Right lobe of liver (tissue), 6 donors: Measurements from ENCODE around the gene PTGS1. TPM values are rescaled to one million over a fixed set of nuclear protein-coding genes. Genes with fewer than 3 reads are reported as not detected.

Source experiments
- ATAC-seq, 4 donors: fragments of 200-7000 bp; cut with Tn5 transposase; one replicate each; pipeline ENCODE4 v1.9.1; 2020; ENCODE audit warnings: mild to moderate bottlenecking in 4 of 4, moderate library complexity in 4 of 4
- DNase-seq, 3 donors: peaks; one replicate each; pipeline ENCODE4 v3.0.0-alpha.2; 2020
- H3K27ac ChIP-seq, 3 donors: fragments of 200-600 bp; one replicate each; pipeline ENCODE4 v1.8.0; 2022
- H3K27me3 ChIP-seq, 2 donors: fragments of 200-600 bp; one replicate each; pipeline ENCODE4 v1.8.0; 2022
- H3K36me3 ChIP-seq, 4 donors: fragments of 200-600 bp; sonication (generic) in 1 of 4; one replicate each; pipeline versions ENCODE4 v1.5.1 to v1.8.0; 2017 to 2022; ENCODE audit warnings: control low read depth in 1 of 4
- H3K4me1 ChIP-seq, 4 donors: fragments of 200-600 bp; sonication (generic) in 1 of 4; one replicate each; pipeline versions ENCODE4 v1.5.1 to v1.8.0; 2017 to 2022; ENCODE audit warnings: control low read depth in 1 of 4
- H3K4me3 ChIP-seq, 3 donors: fragments of 200-600 bp; one replicate each; pipeline ENCODE4 v1.8.0; 2022
- H3K9me3 ChIP-seq, 4 donors: fragments of 200-600 bp; sonication (generic) in 1 of 4; one replicate each; pipeline versions ENCODE4 v1.5.1 to v1.8.0; 2017 to 2022; ENCODE audit warnings: control low read depth in 1 of 4
- POLR2A ChIP-seq: fragments of 450-650 bp; IDR thresholded peaks from one replicate; pipeline ENCODE4 v1.6.1; 2017; ENCODE audit warnings: antibody characterized with exemption, mild to moderate bottlenecking
- WGBS: methylation state at CpG from one replicate; pipeline ENCODE4 v1.1.6; 2018; ENCODE audit warnings: low coverage, low lambda C conversion rate; ENCODE audit not compliant: insufficient coverage; ENCODE audit errors: missing lambda C conversion rate; 5-methylcytosine and 5-hydroxymethylcytosine counted together
- intact Hi-C, 2 donors: fragments of 100-400 bp; cut with DNase I; formaldehyde crosslinking; loops; one replicate each; pipeline versions ENCODE4 v1.11.2 to v1.14.1; 2022
- total RNA-seq, 6 experiments: library from RNA; depleted of rRNA in 2 of 6; stranded (reverse); fragments of >200 nt in 2 of 6; fragmentation: NEBNext Ultra II Directional in 3 of 6; extraction: Animal tissue kit (Norgen Biotek cat#: 25700) in 3 of 6; gene quantifications; one replicate each; pipeline versions ENCODE4 v1.1.0 to v1.2.4, GENCODE V29; 2016 to 2023
- TF ChIP-seq, protein P1 (sequence below), 4 donors: fragments of 200-600 bp in 3 of 4; fragments of 450-650 bp in 1 of 4; IDR thresholded peaks; one replicate each; pipeline versions ENCODE4 v1.5.1 to v1.8.0; 2016 to 2022; ENCODE audit warnings: antibody characterized with exemption in 4 of 4, mild to moderate bottlenecking in 2 of 4
- donor health status: DM: no; HTN: yes; CAD: no.
- donor health status: DM: no; HTN: no; CAD: no.
- donor health status: DM: no; HTN: no; CAD: no.
- donor health status: DM: no; HTN: yes; CAD: no.
- donor health status: DM: no; HTN: yes; CAD: no.

PTGS1 gene
- total RNA-seq, 6 experiments from 2014 or later: 1.7 to 3.6 (median 2.4) TPM

DNA sequence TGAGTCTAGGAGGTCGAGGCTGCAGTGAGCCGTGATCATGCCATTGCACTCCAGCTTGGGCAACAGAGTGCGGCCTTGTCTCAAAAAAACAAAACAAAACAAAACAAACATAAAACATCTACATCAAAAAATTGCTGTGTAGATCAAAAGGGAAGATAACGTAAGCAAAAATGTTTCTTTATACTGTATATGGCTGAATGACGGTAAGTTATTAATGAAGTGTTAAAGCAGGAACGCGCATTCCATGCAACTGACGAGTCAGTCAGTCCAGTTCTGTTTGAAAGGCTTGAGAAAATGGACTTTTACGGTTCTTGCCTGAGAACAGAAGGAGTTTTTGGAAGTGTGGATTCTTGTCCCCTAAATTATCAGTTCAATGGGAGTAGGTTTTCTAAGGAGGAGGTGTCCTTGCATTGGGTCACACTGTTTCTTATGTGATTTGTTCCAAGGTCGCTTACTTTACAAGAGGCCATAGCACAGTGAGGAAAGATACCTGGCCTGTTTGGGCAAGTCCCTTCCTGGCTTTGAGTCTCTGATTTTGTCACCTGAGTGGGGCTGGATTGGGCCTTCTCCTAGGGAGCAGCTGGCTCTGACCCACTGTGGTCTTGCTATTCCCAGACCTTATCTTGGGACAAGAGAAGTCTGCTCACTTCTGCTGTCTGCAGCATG lies 6.6 kb upstream of the PTGS1 start:
- ATAC-seq: no peak
- no peak for DNase-seq
- 91% methylated on average over 10 of the region's 10 CpGs for WGBS
- Histone ChIP-seq H3K27ac (no peak overlapping the region), H3K4me1 (no peaks in the 10 kb centered on the region), H3K4me3 (no peak overlapping the region), H3K9me3 (no peaks in the 10 kb centered on the region), H3K36me3 (no peaks in the 10 kb centered on the region), H3K27me3 (no peaks in the 10 kb centered on the region)
- no peak for TF ChIP-seq POLR2A
- TF ChIP-seq, protein P1, sequence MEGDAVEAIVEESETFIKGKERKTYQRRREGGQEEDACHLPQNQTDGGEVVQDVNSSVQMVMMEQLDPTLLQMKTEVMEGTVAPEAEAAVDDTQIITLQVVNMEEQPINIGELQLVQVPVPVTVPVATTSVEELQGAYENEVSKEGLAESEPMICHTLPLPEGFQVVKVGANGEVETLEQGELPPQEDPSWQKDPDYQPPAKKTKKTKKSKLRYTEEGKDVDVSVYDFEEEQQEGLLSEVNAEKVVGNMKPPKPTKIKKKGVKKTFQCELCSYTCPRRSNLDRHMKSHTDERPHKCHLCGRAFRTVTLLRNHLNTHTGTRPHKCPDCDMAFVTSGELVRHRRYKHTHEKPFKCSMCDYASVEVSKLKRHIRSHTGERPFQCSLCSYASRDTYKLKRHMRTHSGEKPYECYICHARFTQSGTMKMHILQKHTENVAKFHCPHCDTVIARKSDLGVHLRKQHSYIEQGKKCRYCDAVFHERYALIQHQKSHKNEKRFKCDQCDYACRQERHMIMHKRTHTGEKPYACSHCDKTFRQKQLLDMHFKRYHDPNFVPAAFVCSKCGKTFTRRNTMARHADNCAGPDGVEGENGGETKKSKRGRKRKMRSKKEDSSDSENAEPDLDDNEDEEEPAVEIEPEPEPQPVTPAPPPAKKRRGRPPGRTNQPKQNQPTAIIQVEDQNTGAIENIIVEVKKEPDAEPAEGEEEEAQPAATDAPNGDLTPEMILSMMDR (IDR thresholded peaks at IDR 0.05): no peak
- intact Hi-C loops: no loop called here

DNA sequence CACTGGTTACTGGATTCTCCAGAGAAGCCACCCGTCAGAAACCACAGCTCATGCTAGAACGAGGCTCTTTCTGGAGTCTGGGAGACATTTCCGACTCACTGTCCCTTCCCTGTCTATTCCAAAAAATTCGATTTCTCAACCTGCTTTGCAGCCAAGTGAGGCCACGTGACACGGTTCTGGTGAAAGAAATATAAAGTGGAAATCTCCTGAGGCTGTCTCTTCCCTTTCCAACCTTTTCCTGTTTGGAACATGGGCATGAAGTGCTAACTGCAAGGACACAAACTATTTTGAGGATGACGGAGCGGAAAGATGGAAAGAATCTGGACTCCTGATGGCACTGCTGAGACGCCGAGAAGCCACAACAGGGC lies 6.1 kb upstream of the PTGS1 start:
- intact Hi-C loops: no loop called here
- H3K27me3 ChIP-seq: no peaks in the 10 kb centered on the region
- no peak for ATAC-seq
- TF ChIP-seq, protein P1 (IDR thresholded peaks at IDR 0.05): no peak
- TF ChIP-seq POLR2A: no peak
- H3K4me1 ChIP-seq: no peaks in the 10 kb centered on the region
- 64% methylated on average over 9 of the region's 10 CpGs for WGBS
- H3K27ac ChIP-seq: no peak overlapping the region
- H3K9me3 ChIP-seq: no peaks in the 10 kb centered on the region
- H3K36me3 ChIP-seq: no peaks in the 10 kb centered on the region
- no peak for DNase-seq
- H3K4me3 ChIP-seq: no peak overlapping the region

DNA sequence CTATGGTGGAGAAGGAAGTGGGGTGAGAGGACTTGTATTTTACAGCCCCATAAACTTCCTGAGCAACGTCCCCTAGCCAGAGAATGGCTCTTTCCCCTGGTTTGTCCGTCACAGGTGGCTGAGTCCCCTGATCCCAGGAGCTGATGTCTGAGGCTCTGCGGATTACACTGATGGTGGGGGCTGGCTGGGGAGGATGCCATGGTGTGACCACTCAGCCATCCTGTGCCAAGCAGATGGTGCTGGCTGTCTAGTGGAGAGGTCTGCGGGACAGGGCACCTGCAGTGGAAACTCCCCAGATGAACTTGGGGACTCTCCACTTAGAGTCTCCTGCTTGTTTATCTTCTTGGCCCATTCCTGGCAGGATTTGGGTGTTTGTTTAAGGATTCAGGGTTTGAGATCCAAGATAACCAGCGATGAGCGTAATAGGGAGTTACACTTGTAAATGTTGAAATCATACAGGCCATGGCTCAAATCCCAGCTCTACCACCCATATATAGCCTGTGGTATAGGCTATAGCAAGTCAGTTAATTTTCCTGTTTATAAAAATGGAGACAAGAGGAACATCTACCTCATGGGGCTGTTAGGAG lies 4.7 kb upstream of the PTGS1 start:
- intact Hi-C loops: no loop called here
- H3K4me1 ChIP-seq: no peaks in the 10 kb centered on the region
- H3K36me3 ChIP-seq: no peaks in the 10 kb centered on the region
- WGBS: 49% methylated on average over 4 of the region's 6 CpGs
- DNase-seq (no peak), ATAC-seq (no peak)
- H3K27ac ChIP-seq: no peak overlapping the region
- no peak for TF ChIP-seq POLR2A
- TF ChIP-seq, protein P1 (IDR thresholded peaks at IDR 0.05): no peak
- H3K9me3 ChIP-seq: no peaks in the 10 kb centered on the region
- H3K27me3 ChIP-seq: no peaks in the 10 kb centered on the region
- H3K4me3 ChIP-seq: no peak overlapping the region

DNA sequence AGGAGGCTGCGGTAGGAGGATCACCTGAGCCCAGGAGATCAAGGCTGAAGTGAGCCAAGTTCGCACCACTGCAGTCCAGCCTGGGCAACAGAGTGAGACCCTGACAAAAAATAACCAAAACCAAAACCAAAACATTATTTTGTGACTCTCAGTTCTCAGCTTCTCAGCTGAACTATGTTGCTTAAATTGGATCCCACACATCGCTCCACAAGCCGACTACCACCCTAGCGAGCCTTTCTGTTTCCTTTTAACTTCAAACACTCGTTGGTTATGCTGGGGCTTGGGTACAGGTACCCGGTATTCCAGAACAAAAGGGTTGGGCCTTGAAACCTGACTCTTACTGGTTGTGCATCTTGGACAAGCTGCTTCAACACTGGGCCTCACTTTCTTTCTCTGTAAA lies 3.8 kb upstream of the PTGS1 start:
- Histone ChIP-seq H3K4me3 (no peak overlapping the region), H3K27ac (no peak overlapping the region), H3K36me3 (no peaks in the 10 kb centered on the region), H3K9me3 (no peaks in the 10 kb centered on the region), H3K27me3 (no peaks in the 10 kb centered on the region), H3K4me1 (no peaks in the 10 kb centered on the region)
- WGBS: 72% methylated on average over 6 of the region's 7 CpGs
- no peak for DNase-seq
- no peak for TF ChIP-seq POLR2A
- TF ChIP-seq, protein P1 (IDR thresholded peaks at IDR 0.05): no peak
- no peak for ATAC-seq
- intact Hi-C loops: no loop called here
